Fibroblast of peridontal ligament (primary cell): ENCODE data around the gene PITX2.

Source experiments
- DNase-seq: peaks from one replicate; pipeline ENCODE4 v3.0.0-alpha.2; 2010; ENCODE audit errors: extremely low read depth

The PITX2 gene

DNA sequence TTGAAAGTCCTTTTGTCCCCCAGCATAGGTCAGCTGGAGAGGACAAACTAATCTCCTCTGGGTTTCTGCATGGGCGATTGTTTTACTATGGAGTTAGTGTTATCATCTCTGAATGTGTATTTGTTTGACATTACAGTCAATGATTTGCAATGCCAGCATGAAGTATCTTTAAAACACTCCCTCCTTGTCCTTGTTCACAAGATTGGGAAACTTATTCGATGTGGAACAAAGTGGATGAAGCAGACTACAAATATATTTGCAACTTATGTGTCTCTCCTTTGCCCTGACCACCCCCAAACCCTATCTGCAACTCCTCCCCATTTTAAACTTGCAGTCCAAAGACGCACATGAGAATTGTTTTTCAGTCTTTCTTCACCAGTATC lies 1.5 kb upstream of the PITX2 start:
- DNase-seq = no peak

DNA sequence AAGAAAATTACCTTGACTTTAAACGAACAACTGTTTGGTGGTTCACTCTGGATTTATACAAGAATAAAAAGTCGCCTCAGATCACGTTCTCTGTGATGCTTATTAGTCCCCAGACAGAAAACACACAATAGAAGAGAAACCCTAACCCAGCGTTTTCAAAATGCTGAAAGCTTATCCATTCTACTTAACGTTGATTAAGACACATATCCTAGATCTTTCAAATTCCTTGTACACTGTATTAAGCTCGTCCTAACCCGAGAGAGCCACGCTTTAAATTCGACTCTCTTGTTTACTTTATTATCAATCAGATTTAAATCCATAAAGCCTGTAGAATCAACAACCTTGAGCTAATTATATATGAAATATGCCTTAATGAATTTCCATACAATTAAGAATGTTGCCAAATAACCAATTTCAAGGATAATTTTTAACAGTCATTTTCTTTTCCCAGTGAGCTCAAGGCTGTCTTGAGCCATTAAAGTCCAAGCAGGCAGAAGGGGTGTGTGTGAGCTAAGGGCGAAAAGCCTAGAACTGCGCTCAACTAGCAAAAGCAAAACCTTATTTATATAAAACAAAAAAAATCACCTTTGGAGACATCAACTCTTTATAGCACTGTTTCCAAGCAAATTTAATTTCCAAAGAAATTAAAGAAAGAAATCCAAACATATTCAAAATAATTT lies 981 bp upstream of the PITX2 start:
- DNase-seq = no peak

DNA sequence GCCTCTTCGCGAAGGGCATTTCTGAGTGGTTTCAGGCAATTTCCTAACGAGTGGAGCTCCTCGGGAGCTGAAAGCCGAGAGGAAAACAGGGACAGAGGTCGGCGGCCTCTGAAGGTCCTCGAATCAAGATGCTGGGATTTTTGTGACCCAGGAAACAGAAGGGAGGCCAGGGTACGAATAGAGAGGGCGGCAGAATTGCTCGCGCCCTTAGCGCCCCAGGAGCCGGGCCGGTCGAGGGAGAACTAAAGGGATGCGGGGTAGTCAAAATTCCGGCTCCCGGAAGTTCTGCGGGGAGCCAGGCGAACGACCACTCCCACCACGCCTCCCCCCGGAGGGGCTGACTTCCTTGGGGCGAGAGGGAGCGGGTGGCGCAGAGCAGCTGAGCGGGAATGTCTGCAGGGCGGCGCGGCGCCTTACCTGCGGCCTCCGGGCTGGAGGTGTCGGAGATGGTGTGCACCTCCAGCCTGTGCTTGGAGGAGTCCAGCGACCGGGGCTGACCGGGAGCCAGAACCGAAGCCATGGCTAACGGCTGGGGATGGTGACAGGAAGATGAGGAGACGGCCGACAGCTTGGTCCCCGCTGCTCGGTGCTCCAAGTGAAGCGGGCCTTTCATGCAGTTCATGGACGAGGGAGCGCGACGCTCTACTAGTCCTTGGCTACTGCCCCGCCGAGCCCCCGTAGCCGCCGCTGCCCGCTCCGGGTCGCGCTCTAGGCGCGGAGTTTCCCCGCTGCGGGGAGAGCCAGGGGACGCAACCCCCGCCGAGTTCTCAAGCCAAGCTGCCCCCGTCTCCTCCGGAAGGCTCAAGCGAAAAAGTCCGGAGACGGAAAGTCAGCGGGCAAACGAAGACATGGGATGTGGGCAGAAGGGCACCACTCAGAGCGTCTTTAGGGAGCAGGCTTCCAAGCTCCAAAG lies 782 bp downstream of the PITX2 start:
- DNase-seq = no peak

DNA sequence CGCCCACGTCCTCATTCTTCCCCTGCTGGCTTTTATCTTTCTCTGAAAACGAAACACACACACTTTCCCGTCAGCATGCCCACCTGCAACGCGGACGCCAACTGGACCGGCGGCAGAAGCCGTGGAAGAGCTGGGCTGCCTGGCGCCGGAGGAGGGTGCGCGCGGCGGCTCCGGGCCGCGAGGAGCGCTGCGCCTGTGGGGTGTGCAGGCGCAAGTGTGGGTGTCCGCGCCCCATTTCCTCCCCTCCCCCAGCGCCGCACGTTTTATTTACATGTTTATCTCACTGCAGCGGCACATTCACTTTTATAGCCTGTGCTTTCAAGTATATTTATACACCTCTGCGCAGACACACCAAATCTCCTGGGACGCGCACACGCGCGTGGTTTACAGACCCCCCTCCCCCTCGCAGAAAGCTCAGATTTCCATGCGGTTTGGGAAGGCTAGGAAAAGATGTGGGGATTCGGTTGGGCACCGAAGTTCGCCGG lies 1.5 kb downstream of the PITX2 start:
- DNase-seq = no peak

DNA sequence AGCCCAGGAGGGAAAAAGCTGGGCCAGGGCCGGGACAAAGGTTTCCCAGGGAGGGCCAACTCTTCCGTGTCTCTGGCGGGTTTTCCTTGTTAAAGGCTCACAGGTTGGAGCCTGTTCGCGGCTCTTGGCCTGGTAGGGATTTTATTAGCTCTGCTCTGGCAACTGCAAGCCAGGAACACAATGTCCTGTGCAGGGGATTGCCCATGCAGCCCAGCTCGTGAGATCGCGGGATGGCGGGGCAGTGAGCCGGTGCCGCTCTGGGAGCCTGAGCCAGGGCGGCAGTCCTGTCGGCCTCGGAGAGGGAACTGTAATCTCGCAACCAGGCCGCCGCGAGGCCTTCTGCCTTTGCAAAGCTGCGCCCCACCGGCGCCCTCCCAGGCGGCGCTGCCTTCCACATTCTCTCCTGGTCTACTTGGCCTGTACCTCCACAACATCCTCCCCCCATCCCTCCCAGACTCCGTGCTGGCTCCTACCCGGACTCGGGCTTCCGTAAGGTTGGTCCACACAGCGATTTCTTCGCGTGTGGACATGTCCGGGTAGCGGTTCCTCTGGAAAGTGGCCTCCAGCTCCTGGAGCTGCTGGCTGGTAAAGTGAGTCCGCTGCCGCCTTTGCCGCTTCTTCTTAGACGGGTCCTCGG lies 2.1 kb downstream of the PITX2 start:
- DNase-seq = no peak

DNA sequence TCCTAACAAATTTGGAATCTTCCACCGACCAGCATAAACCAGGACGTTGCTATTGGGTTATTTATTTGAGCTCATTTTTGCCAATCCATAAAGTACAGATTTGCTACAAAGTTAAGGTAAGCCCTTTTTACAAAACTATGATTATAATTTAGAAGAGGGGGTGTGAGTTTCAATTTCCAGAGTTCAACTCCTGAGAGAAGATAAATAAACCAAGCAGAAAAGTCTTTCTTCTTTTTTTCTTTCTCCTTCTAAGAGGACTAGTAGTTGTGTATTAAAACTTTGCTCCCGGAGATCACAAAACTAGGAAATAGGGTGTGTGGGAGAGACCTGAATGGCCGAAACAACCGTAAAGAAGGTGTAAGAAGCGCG lies 2.6 kb downstream of the PITX2 start:
- DNase-seq = no peak

DNA sequence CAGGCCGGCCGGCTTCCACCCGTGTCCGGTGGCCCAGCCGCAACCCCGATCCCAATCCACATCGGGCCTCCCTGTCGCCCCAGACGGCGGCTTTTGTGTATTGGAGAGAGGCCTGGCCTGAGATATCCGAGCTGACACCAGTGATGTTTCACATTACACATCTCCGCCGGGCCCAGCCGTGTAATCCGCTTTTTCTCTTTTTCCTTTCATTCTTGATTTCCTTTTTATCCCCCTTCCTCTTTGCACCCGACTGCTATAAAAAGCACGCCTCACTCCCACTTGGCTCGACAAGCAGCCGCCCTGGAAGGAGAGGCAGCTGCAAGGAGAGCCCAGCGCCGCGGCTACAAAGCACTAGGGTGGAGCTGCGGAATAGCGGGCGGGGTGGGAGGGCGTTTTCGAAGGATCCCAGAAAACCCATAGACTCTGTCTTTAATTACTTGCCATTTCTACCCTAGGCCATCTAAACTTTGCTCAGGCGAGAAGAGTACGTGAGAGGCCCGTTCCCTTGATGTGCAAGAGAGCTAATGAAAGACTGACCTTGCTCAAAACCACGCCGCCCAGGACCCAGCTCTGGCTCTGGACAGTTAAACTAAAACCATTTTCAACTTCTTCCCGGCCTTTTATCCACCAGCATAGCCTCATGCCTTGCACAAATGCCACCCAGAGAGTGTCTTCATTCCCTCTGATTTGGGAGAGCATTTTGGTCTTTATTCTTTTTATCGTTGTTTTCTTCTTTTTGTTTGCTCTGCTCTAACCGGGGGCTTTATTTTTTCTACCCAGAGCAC lies 3.2 kb downstream of the PITX2 start:
- no peak for DNase-seq

DNA sequence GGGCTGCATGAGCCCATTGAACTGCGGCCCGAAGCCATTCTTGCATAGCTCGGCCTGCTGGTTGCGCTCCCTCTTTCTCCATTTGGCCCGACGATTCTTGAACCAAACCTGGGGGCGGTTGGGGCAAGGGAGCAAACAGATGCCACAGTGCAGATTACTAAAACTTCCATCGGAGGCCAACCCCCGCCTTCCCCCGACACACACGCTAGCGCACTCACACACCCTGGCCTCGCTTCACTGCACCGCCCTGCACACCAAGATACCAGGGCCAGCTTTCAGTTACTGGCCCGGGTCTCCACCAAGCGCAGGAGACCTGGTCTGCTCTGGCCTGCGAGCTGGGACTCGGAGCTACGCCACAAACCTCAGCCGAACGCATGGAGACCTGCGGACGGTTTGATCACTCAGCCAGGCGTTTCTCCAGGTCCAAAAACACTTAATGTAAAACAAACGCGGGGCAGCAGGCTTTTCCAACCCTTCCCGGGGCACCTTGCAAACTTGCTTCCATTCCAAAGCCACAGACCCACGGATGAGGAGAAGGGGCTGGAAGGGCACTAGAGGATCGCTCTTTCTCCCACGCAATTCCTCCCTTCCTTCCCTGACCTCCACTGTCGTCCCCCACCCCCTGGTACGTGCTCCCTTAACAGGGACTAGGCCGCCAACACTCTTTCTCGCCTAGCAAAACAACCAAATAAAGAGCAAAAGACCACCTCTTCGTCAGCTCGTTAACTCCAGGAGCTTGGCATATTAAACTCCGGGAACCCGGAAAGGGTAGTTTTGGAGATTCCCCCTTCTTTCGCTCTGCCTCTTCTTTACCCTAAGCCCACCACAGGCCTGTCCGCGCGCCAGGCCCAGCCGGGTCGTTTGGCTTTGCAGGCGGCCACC lies 4.1 kb downstream of the PITX2 start:
- no peak for DNase-seq

DNA sequence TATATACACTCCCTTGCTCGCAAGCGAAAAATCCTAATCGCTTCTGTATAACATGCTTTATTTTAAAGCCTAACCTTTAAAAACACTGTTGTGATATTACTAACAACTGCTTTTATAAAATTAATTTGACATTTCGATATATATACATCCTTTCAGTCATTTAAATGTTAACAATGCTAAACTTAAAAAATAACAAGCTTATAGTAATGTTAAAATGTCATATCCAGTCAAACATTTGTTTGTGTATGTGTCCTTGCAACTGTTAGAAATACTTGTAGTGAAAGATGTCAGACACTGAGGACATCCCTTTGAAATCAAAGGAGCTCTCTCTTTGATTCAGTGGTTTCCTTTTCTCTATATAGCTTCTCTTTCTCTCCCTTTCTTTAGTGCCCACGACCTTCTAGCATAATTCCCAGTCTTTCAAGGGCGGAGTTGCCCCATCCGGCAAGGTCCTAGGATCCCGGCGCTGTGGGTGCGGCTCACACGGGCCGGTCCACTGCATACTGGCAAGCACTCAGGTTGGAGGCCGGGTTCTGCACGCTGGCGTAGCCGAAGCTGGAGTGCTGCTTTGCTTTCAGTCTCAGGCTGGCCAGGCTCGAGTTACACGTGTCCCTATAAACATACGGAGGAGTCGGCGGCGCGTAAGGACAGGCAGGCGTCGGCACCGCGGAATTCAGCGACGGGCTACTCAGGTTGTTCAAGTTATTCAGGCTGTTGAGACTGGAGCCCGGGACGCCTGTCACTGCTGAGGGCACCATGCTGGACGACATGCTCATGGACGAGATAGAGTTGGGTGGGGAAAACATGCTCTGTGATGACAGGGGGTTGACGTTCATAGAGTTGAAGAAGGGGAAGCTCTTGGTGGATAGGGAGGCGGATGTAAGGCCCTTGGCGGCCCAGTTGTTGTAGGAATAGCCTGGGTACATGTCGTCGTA lies 5.0 kb downstream of the PITX2 start:
- no peak for DNase-seq

DNA sequence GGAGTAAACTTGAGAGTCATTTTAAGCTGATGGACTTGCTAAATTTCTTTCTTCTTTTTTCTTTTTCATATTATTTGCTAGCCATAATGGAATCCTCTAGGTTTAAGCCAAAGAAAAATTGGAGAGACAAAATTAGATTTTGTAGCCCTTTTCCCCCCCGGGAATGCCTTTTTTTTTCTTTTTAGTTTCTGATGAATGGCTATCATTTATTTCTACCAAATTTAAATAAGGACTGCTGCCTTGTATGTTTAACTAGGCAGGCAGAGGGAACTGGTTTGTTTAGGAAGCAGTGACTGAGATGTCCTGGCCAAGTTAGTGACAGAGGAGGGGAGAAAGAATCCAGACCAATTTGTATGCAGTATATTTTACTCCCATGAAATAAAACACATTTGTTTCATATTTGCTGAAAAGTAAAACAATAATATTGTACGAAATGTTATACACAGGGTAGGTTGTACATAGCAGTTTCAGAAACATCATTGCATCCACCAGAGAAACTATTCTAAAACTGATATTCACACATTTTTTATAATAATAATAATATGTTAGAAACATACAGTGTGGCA lies 5.7 kb downstream of the PITX2 start:
- no peak for DNase-seq

DNA sequence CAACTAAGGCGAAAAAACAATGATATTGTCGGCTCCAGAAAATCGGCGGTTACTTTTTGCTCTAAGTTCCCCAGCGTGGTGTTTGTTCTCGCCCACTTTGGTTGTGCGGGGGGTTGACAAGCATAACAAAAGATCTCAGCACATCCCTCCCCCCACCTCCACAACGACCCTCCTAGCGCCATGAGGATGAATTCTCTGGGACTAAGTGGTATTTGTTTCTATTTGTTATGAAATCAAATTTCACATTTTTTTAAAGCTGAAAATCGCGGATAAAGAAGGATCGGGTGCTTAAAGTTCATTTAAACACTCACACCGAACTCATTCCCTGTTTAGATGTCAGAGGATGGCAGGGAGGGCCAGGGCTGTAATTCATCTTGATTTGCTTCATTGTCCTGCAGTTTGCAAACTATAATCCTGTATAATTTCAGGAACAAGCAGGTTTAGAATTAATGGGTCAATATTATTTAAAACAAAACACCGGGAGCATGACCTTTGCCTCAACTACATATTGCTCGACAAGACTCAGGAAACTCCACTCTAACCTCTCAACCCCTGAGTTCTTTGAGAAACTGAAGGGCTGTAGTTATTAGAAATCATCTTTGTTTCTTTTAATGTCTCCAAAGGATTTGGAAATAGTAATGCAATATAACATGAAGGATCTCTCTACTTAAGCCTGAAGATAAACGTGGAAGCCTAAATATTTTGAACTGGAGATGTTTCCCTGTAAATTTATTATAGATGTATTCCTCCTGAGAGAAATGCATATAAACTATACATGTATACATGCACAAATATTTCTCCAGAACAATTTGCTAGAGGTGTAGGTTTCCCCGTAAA lies 6.4 kb downstream of the PITX2 start:
- no peak for DNase-seq

DNA sequence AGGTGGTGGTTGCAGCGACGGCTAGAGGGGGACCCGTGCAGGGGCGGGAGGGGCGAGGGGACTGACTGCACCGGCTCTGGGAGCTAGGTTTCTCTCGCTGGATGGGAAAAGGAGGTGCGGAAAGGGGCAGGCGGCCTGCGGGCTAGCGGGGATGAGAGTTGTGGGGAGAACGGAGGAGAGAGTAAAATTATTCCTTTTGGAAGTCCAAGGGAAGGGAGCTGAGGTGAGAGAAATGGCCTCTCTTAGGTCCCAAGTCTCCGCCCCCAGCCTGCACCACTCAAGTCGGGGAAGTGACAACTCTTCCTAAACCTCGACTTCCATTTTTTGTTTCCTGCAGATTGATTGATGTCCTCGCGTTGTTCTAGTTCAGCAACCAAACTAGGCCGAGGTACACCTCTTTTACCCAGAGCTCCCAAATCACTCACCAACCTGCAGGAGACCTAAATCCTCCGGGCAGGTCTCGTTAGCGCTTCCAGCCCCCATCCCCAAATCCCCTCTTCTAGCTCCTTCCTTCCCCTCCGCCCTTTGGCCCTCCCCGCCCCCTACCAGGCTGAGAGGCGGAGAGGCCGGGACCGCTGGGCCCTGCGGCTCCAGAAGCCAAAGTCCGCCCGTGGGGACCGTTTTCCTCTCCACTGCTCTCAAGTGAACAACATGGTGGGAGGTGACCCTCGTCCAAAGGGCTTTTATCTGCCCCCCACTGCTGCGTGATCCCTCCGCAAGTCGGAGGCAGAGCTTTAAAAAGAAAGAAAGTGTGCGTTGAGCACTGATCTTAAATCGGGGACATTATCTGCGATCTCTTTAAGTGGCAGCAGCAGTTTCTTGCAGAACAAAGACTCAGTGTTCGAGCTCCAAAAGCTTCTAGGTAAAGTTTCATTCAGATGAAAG lies 7.3 kb downstream of the PITX2 start:
- no peak for DNase-seq

DNA sequence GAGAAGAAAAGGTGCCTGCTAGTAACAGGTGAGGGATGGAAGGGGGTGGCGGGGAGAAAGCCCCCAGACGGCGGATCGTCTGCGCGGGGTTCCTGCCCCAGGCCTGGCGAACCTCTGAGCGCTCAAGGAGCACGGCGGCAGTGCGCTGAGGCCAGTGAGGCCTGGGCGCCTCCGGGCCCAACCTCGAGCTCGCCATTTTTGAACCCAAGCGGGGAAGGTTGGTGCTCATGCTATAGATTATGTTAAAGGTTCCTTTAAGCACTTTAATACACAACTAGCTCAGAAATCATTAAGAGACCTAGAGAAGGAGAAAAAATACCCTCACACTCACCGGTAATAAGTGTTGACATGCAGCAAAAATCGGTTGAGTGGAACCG lies 7.9 kb downstream of the PITX2 start:
- DNase-seq = no peak

DNA sequence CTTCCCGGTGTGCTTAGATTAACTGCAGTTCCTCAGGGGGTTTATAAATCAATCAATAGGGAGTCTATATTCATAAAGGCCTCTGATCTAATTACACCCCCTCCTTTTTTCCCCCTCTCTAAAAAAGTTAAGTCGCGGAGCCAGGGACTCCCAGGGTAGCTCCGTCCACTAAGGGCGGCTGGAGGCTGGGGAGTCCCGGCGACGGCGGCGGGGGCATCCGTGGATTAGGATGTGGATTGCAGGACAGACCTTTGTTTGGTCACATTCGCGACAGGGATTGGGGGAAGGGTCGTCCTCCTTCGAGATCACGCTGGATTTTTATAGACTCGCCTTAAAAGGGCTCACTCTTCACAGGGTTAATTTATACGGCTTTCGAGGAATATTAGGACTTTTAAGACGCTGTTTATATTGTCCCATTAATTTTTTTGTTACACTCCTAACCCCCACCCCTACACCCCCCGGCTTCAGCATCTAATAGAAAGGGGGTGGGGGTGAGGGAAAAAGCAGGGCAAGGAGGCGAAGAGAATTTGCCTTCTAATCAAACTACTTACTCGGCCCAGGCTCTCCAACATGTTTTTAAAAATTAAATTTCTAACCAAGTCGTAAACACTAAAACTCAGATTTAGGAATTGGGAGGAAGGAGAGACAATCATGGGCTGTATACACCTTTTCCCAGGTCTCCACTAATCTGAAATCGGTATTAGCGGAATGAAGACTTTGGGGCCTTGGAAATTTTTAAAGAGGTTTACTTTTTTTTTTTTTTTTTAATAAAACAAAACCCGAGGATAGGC lies 8.5 kb downstream of the PITX2 start:
- DNase-seq = no peak

DNA sequence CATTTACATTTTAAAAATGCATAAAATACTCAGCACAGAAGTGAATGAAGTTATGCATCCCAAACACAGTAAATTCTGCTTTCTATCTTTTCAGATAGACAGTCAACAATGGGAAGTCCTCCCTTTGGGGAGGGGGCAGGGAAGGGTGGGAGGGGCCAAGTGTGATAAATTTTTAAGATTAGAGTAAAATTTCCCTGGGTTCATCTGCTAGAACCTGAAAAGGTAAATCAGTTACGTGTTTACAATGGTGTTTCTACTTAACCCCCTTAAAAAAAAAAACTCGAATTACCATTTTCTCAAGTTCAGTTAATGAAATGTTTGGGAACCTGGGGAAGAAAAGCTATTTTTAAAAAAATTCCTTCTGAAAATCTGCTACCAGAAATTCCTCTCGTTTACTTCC lies 9.1 kb downstream of the PITX2 start:
- no peak for DNase-seq

DNA sequence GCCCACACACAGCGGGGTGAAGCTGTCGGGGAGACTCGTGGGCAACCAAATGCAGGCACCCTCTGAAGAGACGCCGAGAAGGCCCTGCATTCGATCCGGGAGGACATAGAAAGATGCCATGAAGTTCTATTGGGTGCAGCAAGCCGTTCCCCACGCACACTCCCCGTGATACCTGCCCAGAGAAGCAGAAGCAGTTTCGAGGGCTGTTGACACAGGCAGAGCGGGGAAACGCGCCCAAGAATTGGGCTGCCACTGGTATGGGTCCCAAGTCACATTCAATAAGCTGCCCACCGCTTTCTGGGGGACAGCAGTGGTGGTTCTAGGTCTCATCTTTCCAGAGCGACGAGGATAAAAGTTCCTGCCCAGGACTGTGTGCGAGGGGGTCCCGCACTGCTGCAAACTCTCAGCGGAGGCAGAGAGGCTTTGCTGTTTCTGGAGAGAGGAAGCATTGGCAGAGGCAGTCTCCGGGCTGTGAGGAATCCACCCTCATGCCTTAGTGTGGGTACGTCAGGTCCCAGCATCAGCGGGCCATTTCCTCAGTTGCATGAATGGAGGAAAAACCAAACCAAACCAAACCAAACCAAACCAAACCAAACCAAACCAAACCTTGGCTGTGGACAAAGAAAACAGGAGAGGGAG lies 10.1 kb downstream of the PITX2 start:
- no peak for DNase-seq
